ENCODE results near the gene ZBTB11. TPM values are rescaled to one million over a fixed set of nuclear protein-coding genes. Genes with fewer than 3 reads are reported as not detected.

The ZBTB11 gene
- total and polyA plus RNA-seq, 2 donors (not counting 3 experiments of a cell fraction or from before 2014, with no cell fraction given), result 4.2 to 15.8 TPM

DNA sequence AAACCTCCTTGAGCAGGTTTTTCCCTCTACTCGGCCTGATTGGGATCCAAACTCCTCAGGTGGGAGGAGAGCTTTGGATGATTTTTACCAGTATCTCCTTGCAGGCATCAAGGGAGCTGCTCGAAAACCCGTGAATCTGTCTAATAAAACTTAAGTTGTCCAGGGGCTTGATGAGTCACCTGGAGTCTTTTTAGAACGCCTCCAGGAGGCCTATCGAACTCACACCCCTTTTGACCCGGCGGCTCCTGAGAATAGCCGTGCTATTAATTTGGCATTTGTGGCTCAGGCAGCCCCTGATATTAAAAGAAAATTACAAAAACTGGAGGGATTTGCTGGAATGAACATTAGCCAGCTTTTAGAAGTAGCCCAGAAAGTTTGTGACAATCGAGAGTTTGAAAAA is 41.6 kb downstream of the ZBTB11 start:
- Histone ChIP-seq H2AFZ (ENCODE audit: low read depth, low read length) (no peak overlapping the region), H3K27me3 (ENCODE audit: control insufficient read depth in 2 of 2, insufficient read depth in 2 of 2, low read length in 2 of 2) (no peaks in the 10 kb centered on the region), H3K9me3 (replicated peaks; ENCODE audit: control insufficient read depth, insufficient read depth, low read length) (no peaks in the 10 kb centered on the region), H3K4me1 (ENCODE audit: control insufficient read depth, extremely low read depth, insufficient read depth, low read length) (no peaks in the 10 kb centered on the region), H3K9ac (replicated peaks; ENCODE audit: extremely low read depth, insufficient read depth, low read length) (no peak overlapping the region), H4K20me1 (replicated peaks; ENCODE audit: control insufficient read depth, extremely low read depth, insufficient read depth, low read length) (no peaks in the 10 kb centered on the region), H3K9me1 (replicated peaks; ENCODE audit: control insufficient read depth, extremely low read depth, insufficient read depth, low read length) (no peaks in the 10 kb centered on the region), H3K36me3 (ENCODE audit: control insufficient read depth in 2 of 2, extremely low read depth in 1 of 2, insufficient read depth in 2 of 2, low read length in 2 of 2) (no peaks in the 10 kb centered on the region), H3K79me2 (ENCODE audit: control insufficient read depth, insufficient read depth, low read length) (no peaks in the 10 kb centered on the region), H3K4me2 (ENCODE audit: insufficient read depth, low read length) (no peak overlapping the region), H3K27ac (ENCODE audit: insufficient read depth, low read depth, low read length) (no peak overlapping the region), H3K4me3 (replicated peaks in 1 of 3; ENCODE audit: insufficient read depth in 1 of 3, low read depth in 1 of 3, low read length in 3 of 3) (no peak overlapping the region)
- no TSS peak for BruUV-seq (replicated peaks)
- POLR2A ChIA-PET, result no interaction called here
- intact Hi-C loops (cut with micrococcal nuclease), result loop anchor here (5.0 to 10.0 kb wide), 2 partner anchors 253 to 1171 kb away; no protein-coding TSS in a partner anchor
- dilution Hi-C loops (cut with MboI; ENCODE audit: extremely low pct_ligation_motif_present, low sequenced_read_pairs), result no loop called here
- no peak for TF ChIP-seq MYC (IDR thresholded peaks at IDR 0.05; ENCODE audit: low read depth, low read length)
- TF ChIP-seq, protein P1, sequence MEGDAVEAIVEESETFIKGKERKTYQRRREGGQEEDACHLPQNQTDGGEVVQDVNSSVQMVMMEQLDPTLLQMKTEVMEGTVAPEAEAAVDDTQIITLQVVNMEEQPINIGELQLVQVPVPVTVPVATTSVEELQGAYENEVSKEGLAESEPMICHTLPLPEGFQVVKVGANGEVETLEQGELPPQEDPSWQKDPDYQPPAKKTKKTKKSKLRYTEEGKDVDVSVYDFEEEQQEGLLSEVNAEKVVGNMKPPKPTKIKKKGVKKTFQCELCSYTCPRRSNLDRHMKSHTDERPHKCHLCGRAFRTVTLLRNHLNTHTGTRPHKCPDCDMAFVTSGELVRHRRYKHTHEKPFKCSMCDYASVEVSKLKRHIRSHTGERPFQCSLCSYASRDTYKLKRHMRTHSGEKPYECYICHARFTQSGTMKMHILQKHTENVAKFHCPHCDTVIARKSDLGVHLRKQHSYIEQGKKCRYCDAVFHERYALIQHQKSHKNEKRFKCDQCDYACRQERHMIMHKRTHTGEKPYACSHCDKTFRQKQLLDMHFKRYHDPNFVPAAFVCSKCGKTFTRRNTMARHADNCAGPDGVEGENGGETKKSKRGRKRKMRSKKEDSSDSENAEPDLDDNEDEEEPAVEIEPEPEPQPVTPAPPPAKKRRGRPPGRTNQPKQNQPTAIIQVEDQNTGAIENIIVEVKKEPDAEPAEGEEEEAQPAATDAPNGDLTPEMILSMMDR (IDR thresholded peaks at IDR 0.05; ENCODE audit: extremely low read depth in 1 of 2, insufficient read depth in 1 of 2, low read depth in 1 of 2, low read length in 2 of 2), result no peak
- TF ChIP-seq POLR2A (IDR thresholded peaks at IDR 0.05; ENCODE audit: low read depth, low read length), result no peak
- no peak for TF ChIP-seq JUN (IDR thresholded peaks at IDR 0.05; ENCODE audit: borderline replicate concordance, insufficient read depth, insufficient read length, low read depth)
- TF ChIP-seq FOS (IDR thresholded peaks at IDR 0.05; ENCODE audit: borderline replicate concordance, insufficient read depth, low read length), result no peak
- DNase-seq (ENCODE audit: low read depth, low spot score) (no peak), FAIRE-seq (no peak)
- CTCF ChIA-PET, result interaction anchor here (1.0 to 1.4 kb wide), 3 partner anchors 40 to 405 kb away, joined by 3 read pairs; no protein-coding TSS in a partner anchor

DNA sequence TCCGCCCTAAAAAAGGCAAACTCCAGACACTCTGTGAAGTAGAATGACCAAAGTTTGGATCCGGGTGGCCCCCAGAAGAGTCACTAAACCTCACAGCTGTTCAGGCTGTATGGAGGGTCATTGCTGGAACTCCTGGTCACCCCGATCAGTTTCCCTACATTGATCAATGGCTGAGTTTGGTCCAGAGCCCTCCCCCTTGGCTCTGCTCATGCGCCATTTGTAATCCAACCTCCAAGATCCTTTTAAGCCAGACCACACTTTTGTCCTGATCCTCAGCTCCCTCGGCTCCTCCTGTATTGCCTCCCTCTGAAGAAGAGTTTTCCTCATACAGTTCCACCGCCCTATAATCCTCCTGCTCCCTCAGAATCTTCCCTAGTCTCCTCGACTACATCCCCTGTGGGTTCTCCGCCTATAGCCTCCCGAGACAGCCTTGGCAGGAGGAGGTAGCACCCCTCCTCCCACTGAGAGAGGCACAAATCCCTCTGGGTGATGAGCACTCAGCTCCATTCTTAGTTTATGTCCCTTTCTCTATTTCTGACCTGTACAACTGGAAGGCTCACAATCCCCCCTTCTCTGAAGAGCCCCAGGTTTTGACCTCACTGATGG is 42.2 kb downstream of the ZBTB11 start:
- Histone ChIP-seq H3K9ac (replicated peaks; ENCODE audit: extremely low read depth, insufficient read depth, low read length) (no peak overlapping the region), H3K36me3 (ENCODE audit: control insufficient read depth in 2 of 2, extremely low read depth in 1 of 2, insufficient read depth in 2 of 2, low read length in 2 of 2) (no peaks in the 10 kb centered on the region), H2AFZ (ENCODE audit: low read depth, low read length) (no peak overlapping the region), H3K27me3 (ENCODE audit: control insufficient read depth in 2 of 2, insufficient read depth in 2 of 2, low read length in 2 of 2) (no peaks in the 10 kb centered on the region), H4K20me1 (replicated peaks; ENCODE audit: control insufficient read depth, extremely low read depth, insufficient read depth, low read length) (no peaks in the 10 kb centered on the region), H3K9me3 (replicated peaks; ENCODE audit: control insufficient read depth, insufficient read depth, low read length) (no peaks in the 10 kb centered on the region), H3K4me1 (ENCODE audit: control insufficient read depth, extremely low read depth, insufficient read depth, low read length) (no peaks in the 10 kb centered on the region), H3K9me1 (replicated peaks; ENCODE audit: control insufficient read depth, extremely low read depth, insufficient read depth, low read length) (no peaks in the 10 kb centered on the region), H3K4me3 (replicated peaks in 1 of 3; ENCODE audit: insufficient read depth in 1 of 3, low read depth in 1 of 3, low read length in 3 of 3) (no peak overlapping the region), H3K4me2 (ENCODE audit: insufficient read depth, low read length) (no peak overlapping the region), H3K27ac (ENCODE audit: insufficient read depth, low read depth, low read length) (no peak overlapping the region), H3K79me2 (ENCODE audit: control insufficient read depth, insufficient read depth, low read length) (no peaks in the 10 kb centered on the region)
- dilution Hi-C loops (cut with MboI; ENCODE audit: extremely low pct_ligation_motif_present, low sequenced_read_pairs), result no loop called here
- FAIRE-seq (no peak), DNase-seq (ENCODE audit: low read depth, low spot score) (no peak)
- TF ChIP-seq, protein P1 (IDR thresholded peaks at IDR 0.05; ENCODE audit: extremely low read depth in 1 of 2, insufficient read depth in 1 of 2, low read depth in 1 of 2, low read length in 2 of 2), result no peak
- no peak for TF ChIP-seq POLR2A (IDR thresholded peaks at IDR 0.05; ENCODE audit: low read depth, low read length)
- no peak for TF ChIP-seq GATA2 (IDR thresholded peaks at IDR 0.05; ENCODE audit: insufficient read depth, insufficient read length, low read depth, low read length)
- no peak for TF ChIP-seq JUN (IDR thresholded peaks at IDR 0.05; ENCODE audit: borderline replicate concordance, insufficient read depth, insufficient read length, low read depth)
- CTCF ChIA-PET, result interaction anchor here (1.0 kb wide), 2 partner anchors 39 to 41 kb away, joined by 3 read pairs; no protein-coding TSS in a partner anchor
- POLR2A ChIA-PET, result no interaction called here
- no TSS peak for BruUV-seq (replicated peaks)
- intact Hi-C loops (cut with micrococcal nuclease), result loop anchor here (5.0 to 10.0 kb wide), 2 partner anchors 252 to 1170 kb away; no protein-coding TSS in a partner anchor

Measured in endothelial cell of umbilical vein (primary cell).